NCI-H2196 treated with DMSO at 0.1 percent for 48 hours (cell line): ENCODE results near the gene TECR.
"Not testable (repeated sequence)": the region's sequence is repeated elsewhere in the genome, so short reads cannot be mapped to it uniquely, and the experiment has no call there.

ENCODE experiments used
- DNase-seq: peaks from one replicate; lab custom pipeline; 2025; ENCODE audit not compliant: unreplicated experiment; lab: John Stamatoyannopoulos, UW

TECR gene, protein sequence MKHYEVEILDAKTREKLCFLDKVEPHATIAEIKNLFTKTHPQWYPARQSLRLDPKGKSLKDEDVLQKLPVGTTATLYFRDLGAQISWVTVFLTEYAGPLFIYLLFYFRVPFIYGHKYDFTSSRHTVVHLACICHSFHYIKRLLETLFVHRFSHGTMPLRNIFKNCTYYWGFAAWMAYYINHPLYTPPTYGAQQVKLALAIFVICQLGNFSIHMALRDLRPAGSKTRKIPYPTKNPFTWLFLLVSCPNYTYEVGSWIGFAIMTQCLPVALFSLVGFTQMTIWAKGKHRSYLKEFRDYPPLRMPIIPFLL

DNA sequence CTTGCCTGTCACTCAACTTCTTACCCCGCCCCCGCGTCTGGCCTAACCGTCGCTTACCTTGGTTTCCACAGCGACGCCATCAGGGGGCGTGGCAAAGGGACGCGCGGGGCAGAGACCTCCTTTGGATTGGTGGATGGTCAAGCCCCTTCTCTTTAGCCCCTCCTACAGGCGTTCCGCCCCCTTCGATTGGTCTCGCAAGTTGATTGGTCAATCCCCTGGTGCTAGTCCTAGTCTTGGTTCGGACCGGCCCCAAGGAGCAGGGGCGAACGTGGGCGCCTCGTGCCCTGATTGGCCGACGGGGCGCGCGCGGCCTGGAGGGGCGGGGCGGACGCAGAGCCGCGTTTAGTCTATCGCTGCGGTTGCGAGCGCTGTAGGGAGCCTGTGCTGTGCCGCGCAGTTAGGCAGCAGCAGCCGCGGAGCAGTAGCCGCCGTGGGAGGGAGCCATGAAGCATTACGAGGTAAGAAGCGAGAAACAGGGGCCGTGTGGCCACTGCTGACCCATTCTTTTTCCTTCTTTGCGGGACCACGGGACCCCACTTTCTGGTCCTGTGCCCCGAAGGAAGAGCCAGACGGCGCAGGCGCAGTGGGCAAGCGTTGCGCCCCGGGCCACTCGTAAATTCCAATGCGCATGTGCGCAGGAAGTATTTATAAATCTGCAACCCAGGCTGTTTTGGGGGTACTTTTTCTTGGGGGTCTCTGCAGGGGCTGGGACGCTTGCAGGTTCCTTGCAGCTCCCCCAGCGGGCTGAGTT is at the start of gene TECR:
TSS of gene TECR (plus strand) at position 341 of the 751 bp plus-strand sequence. CDS start at position 444, 103 bp downstream.
- DNase-seq, result peak; percentile 99

DNA sequence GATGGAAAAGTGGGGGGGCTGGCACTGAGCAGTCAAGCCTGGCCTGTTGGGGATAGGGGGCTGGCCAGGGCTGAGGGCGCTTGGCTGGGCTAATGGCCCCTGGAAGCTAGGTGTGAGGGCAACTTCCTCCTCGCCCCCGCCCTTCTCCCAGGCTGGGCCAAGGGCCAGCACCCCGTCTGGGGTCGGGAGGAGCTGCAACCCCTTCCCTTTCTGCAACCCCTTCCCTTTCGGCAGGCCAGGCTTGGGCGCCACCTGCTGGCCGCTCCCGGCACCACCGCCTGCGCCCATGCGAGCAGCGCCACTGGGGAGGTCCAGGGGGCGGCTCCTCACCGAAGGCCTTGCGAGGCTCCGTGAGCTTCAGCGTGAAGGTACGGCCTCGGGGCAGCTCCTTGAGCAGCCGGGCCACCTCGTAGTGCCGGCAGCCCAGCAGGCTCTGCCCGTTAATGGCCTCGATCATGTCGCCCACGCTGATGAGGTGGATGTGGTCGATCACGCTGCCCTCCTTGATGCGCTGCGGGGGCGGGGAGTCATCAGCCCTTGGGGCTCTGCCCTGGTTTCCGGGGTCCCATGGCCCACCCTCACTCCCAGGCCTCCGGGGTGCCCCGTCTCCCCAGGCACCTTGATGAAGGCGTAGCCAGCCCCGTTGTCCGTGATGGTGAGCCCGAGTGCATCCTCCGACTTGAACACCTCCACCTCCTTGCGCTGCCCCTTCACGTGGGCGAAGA is 49.3 kb upstream of the TECR start:
- DNase-seq, result no peak

DNA sequence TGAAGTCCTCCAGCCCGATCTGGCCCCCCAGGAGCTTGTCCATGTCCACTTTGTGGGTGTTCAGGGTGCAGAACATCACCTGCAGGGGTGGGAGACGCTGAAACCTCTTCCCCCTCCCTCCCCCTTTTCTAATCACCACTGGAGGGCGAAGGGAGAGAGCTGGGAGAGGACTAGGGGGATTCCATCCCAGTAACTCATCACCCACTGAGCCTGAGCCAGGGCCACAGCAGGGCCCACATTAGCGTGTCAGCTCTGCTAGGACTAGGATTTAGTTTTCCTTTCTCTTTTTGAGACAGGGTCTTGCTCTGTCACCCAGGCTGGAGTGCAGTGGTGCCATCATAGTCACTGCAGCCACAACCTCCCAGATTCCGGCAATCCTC is 48.7 kb upstream of the TECR start:
- no peak for DNase-seq

DNA sequence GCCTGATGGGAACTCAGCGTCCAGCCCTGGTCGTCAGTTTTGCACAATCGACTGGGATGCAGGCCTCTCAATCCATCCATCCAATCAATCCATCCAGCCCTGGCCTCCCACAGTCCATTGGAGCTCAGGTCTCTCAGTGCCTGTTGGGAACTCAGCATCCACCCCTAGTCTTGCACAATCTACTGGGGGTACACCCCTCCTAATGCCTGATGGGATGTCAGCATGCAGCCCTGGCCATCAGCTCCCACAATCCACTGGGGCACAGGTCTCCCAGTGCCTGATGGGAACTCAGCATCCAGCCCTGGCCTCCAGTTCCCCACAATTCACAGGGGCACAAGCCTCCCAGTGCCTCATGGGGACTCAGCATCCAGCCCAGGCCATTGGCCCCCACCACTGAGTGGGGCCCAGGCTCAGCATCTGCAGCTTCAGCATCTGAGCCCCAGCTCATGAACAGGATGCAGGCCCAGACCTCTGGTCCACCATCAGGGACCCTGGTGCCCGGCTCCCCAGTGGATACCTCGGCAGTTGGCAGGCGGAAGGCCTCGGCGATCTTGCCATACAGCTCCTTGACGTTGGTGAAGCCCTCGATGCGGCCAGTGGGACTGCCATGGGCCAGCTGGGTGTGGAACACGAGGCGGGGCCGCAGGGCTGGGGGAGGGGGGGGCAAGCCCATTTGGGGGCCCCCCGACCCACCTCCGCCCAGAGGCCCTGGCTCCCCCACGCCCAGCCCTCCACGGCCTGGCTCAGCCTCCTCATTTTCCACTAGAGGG is 47.0 kb upstream of the TECR start:
- DNase-seq, result no peak

DNA sequence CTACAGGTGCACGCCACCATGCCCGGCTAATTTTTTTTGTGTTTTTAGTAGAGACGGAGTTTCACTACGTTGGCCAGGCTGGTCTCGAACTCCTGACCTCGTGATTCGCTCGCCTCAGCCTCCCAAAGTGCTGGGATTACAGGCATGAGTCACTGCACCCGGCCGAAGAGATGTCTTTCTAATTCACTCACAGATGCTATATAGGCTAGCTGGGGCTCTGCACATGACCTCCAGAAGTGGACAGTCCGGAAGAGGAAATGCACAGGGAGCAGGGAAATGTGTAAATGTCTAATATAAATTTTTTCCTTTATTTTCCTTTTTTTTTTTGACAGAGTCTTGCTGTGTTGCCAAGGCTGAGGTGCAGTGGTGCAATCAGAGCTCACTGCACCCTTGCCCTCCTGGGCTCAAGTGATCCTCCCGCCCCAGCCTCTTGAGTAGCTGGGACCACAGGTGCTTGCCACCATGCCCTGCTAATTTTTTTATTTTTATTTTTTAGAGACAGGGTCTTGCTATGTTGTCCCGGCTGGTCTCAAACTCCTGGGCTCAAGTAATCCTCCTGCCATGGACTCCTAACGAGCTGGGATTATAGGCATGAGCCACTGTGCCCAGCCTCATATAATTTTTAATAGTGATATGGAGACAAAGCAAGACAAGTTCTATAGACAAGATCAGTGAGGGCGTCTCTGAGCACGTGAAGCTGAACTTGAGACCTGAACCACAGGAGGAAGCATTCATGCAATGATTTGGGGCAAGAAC is 41.8 kb upstream of the TECR start:
- DNase-seq, result no peak

DNA sequence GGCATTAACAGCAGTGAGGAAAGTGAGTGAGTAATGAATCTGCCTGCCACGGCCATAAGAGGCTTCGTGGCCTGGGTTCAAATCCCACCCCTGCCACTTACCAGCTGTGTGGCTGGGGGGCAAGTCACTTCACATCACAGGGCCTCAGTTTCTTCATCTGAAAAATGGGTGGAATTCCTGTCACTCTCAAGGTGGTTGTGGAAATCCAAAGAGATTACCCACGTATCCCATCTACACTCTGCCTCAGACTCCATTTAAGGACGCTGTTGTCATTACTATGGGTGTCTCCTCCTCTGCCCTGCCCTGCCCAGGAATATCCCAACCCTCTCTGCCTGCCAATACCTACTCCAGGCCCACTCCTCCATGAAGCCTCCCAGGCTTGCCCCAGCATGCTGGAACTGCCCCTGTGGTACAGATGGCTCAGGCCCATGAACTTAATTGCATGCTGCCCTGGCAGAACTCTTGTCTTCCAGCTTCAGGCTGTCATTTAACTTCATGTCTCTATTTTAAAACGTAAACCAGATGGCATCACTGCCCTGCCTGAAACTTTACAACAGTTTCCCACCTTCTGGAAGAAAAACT is 36.5 kb upstream of the TECR start:
- DNase-seq, result no peak

DNA sequence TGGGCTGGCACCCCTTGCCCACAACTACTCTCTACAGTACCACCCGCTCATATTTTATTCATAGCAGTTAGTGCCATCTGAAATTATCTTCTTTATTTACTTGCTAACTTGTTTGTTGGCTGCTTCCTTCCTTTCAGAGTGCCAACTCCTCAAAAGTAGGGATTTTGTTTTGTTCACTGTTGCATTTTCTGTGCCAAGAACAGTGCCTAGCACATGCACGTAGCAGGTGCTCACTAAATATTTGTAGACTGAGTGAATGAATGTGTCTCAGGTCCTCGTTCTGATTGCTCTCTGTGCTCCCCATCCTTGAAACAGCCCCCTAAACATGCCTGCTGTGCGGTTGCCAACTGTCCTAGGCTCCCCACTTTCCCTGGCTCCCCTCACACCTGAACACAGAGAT is 35.0 kb upstream of the TECR start:
- DNase-seq, result no peak

DNA sequence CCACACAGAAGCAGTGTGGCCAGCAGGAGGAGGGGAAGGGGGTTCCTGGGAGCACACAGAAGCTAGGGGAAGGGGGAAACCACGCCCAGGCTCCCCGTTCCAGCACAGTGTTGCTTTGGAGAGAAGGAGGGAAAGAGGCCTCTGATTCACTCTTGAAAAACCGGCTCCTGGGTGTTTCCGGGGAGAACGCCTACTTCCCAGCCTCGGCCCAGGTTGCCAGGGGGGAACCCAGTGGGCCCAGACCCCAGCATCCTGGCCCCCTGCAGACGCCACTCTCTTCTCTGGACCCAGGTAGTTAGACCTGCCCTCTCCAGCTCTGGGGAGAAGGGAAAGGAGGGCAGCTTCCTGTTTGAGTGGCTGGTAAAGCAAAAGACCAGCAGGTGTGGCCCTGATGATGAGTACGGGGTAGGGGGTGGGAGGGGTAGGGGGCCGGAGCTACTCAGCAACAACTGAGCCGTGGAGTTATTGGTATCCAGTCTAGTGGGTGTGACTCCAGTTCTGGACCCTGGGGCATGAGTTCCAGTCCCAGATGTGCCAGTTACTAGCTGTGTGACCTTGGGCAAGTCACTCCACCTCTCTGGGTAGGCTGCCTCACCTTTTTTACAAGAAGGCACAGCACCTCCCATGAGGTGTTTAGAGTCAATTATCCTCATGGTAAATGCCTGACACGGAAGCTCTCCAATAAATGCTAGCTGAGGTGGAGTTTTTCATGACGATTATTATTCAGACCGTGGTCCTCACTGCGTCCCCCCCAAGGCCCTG is 34.3 kb upstream of the TECR start:
- no peak for DNase-seq

DNA sequence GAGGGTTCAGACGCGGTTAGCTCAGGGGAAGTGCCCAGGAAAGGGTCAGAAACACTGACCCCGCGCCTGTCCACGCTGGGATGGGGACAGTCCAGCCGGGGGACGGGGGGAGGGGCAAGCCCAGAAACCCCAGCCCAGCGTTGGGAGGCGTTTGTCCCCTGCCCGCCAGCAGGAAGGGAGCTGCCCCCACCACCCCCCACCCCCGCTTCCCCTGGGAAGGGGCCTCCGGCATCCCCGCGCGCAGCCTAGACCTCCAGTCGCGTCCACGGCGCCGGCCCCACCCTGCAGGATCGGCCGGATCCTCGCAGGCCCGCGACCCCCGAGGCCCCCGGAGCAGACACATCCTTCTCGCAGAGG is 33.7 kb upstream of the TECR start:
- DNase-seq, result no peak

DNA sequence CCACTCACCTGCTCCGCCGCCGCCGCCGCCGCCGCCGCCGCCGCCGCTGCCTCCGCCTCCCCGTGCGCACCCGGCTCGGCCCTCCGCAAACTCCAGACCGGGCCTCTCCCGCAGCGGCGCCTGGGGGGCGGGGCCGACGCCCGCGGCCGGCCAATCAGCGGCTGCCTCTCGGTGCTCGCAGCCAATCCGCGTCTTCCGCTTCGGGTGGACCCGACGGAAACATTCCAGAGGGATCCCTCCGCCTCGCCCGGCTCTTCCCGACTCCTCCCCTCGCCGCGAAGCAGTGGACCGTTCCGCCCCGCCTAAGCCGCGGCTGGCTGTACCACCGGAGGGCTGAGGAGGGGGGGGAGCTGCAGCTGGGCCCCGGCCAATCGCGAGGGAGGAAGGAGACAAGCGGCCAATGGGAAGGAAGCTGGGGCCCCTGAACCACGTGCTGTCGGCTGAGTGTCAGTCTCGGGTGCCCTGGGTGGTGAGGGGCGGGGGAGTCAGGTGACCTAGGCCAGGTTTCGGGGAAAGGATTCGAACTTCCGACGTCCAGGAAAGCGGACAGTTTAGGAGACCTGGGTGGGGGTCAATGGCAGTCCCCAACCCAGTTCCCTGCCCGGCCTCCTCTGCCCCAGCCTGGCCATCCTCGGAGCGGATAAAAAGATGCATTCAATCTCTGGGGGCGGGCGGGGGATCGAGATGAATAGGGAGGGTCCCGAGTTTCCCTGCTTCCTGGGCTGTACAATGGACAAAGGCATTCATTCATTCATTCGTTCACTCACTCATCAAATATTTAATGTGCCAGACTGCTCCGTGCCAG is 33.2 kb upstream of the TECR start, which contains the start of gene GIPC1:
TSS of gene GIPC1 (minus strand) at position 99 of the 805 bp plus-strand sequence. CDS start 13,151 bp downstream, outside the sequence.
- peak; percentile 98 for DNase-seq

DNA sequence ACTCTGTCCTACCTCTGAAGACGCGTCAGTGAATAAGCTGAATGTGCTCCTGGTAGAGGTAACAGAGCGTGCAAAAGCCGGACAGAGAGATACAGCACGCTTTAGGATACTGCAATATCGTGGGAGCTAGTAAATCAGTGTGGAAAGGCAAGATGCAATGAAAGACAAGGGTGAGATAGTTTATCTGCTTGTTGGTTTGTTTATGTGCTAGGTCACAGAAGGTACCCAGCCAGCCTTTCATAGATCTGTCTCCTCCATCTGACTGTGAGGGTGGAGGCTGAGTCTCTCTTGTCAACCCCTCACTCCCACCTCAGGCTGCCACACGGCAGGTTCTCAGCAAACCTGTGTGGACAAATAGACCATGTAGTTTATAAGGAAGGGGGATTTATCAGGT is 32.6 kb upstream of the TECR start:
- DNase-seq, result no peak

DNA sequence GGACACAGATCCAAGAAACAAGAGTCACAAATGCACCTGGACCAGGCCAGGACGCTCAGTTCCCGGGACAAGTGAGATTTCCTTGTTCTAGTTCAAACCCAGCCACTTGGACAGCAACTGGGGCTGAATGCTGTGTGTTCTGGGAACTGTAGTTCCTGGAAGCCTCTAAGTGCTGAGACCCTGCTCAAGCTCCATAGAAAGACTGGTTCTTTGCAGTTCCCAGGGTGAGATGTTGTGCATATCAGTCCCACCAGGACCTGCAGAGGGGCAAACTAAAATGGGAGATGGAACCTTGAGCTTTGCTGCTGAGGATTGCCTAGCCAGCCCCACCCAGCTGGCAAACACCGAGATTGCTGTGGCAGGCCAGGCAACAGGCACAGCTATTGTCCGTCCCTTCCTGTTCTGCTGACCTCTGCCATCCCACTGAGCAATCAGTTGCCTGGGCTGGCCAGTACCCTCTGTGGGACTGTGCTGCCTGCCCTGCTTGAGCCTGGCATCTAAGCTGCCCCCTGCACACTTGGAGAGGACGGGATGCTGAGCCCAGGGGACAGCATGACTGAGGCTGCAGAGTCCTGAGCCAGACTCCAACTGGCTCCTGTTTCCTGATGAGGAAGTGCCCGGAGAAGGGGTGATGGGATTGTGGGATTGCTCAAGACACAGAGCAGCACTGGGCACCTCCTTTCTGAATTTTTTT is 32.0 kb upstream of the TECR start:
- DNase-seq, result no peak

DNA sequence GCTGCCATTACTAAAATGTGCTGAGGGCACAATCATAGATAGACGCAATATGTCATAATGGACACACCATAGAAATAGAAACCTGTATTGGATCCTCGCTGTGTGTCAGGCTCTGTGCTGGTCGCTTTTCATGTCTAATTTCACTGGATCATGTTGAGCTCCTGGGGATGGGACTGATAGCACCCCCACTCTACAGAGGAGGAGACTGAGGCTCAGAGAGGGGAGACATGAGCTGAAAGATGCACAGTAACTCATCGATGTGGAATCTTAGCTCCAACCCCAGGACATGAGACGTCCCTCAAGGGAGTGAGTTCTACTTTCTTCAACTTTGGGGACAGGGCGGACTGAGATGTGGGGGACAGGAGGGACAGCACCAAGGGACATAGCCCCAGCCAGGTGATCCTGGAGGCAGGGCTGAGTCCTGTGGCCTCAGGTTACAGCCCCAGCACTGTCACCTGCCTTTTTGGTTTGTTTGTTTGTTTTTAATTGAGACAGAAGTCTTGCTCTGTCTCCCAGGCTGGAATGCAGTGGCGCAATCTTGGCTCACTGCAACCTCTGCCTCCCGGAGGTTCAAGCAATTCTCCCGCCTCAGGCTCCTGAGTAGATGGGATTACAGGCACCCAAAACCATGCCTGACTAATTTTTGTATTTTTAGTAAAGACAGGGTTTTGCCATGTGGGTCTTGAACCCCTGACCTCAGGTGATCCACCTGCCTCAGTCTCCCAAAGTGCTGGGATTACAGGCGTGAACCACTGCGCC is 26.9 kb upstream of the TECR start:
- no peak for DNase-seq

DNA sequence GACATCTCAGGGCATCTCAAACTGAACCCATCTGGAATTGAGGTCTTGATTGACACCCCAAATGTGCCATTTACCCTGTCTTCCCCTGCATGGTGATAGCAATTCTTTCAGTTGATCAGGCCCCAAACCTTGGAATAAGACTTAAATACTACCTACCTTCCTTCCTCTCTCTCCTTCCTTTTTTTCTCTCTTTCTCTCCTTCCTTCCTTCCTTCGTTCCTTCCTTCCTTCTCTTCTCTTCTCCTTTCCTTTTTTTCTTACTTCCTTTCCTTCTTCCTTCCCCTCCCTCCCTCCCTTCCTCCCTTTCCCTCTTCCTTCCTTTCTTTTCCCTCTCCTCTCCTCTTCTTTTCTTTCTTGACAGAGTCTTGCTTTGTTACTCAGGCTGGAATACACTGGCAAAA is 26.1 kb upstream of the TECR start:
- DNase-seq, result no peak

DNA sequence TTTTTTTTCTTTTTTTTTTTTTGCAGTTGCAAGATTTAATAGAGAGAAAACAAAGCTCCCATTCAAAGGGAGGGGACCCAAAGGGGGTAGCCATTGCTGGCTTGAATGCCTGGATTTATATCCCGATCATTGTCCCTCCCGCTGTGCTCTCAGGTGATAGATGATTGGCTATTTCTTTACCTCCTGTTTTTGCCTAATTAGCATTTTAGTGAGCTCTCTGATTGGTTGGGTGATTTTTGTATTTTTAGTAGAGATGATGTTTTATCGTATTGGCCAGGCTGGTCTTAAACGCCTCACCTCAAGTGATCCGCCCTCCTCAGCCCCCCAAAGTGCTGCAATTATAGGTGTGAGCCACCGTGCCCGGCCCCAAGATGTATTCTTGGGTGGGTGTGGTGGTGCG is 24.8 kb upstream of the TECR start:
- not testable (repeated sequence) for DNase-seq

DNA sequence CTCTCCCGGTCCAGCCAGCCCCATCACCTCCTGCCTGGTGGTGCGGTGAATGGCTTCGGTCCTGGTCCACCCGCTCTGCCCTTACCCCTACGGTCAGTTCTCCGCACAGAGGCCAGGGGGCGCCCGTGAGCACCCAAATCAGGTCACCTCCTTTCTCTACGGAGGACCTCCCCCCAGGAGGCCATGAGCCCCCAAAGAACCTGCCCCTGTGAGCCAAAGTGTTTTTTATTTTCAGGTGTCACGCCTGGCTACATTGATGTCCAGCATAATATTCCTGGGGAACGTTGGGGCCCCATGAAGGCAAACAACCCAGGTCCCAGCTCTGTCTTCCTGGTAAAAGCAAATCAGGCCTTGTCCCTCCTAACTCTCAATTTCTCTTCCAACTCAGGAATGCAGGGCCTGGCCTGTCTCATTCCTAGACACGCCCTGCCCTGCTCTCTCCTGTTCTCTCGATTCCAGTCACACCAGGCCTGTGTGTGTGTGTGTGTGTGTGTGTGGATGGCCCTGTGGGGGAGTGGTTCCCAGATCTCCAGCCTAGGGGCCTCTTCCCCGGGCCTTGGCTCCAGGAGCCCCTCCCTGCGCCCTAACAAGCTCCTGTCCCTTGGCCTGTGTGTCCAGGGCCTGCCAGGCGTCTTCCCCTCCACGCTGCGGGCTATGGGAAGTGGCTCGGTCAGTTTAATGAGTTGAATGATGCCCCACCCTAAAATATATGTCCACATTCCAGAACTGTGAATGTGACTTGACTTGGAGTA is 23.7 kb upstream of the TECR start:
- no peak for DNase-seq
